IMR-90 (cell line): ENCODE results near the gene PAK5. TPM values are rescaled to one million over a fixed set of nuclear protein-coding genes. Genes with fewer than 3 reads are reported as not detected.

Experiments used
- ATAC-seq: fragments of 200-7000 bp; cut with Tn5 transposase; 2 replicates; pipeline ENCODE4 v1.9.1; 2020; ENCODE audit warnings: low read depth, mild to moderate bottlenecking, moderate library complexity
- Bru-seq: library from RNA; stranded (reverse); fragments of 400-500 nt; gene quantifications from one replicate; lab custom pipeline; 2021; lab: Mats Ljungman, UMichigan
- BruChase-seq, 2 experiments: library from RNA; stranded (reverse); fragments of 400-500 nt; gene quantifications; one replicate each; lab custom pipeline; 2021; lab: Mats Ljungman, UMichigan
- BruUV-seq: library from RNA; stranded (reverse); fragments of 400-500 nt; replicated peaks from 2 replicates; lab custom pipeline; 2021; lab: Mats Ljungman, UMichigan
- CTCF ChIA-PET: fragments of 300-600 bp; formaldehyde crosslinking; extraction: SDS; loops from one replicate; lab custom pipeline; 2021; ENCODE audit warnings: antibody characterized with exemption; lab: Yijun Ruan, JAX
- POLR2A ChIA-PET: fragments of 300-600 bp; sonication (Branson Sonifier 250); formaldehyde crosslinking; loops from one replicate; lab custom pipeline; 2022; ENCODE audit warnings: antibody characterized with exemption; ENCODE audit not compliant: unreplicated experiment; lab: Charles Lee
- DNase-seq: peaks from one replicate; pipeline ENCODE4 v3.0.0; 2013
- H2AFZ ChIP-seq: replicated peaks from 2 replicates; pipeline ENCODE3; 2013; ENCODE audit warnings: low read length, mild to moderate bottlenecking; ENCODE audit not compliant: poor library complexity
- H2AK5ac ChIP-seq: 2 replicates; pipeline ENCODE4 v1.6.1; 2013; ENCODE audit warnings: low read depth, low read length, inconsistent platforms
- H2AK9ac ChIP-seq: replicated peaks from 2 replicates; pipeline ENCODE3; 2013; ENCODE audit warnings: mild to moderate bottlenecking, low read depth, low read length, moderate library complexity; ENCODE audit not compliant: poor library complexity
- H2BK120ac ChIP-seq: 2 replicates; pipeline ENCODE4 v1.6.1; 2013; ENCODE audit warnings: low read depth, low read length, inconsistent platforms
- H2BK15ac ChIP-seq: 3 replicates; pipeline ENCODE4 v1.6.1; 2013; ENCODE audit warnings: low read depth, low read length, inconsistent platforms
- H2BK20ac ChIP-seq: 2 replicates; pipeline ENCODE4 v1.6.1; 2013; ENCODE audit warnings: low read depth, mild to moderate bottlenecking, inconsistent platforms, low read length, moderate library complexity
- H2BK5ac ChIP-seq: 2 replicates; pipeline ENCODE4 v1.6.1; 2013; ENCODE audit warnings: mild to moderate bottlenecking, low read depth, low read length, inconsistent platforms; ENCODE audit not compliant: poor library complexity, severe bottlenecking
- H3K14ac ChIP-seq: replicated peaks from 2 replicates; pipeline ENCODE4 v1.6.1; 2013; ENCODE audit warnings: low read depth, low read length, inconsistent platforms
- H3K18ac ChIP-seq: 2 replicates; pipeline ENCODE4 v1.6.1; 2013; ENCODE audit warnings: low read depth, low read length, control low read depth
- H3K23ac ChIP-seq: 2 replicates; pipeline ENCODE4 v1.6.1; 2013; ENCODE audit warnings: low read depth, low read length, inconsistent platforms
- H3K27ac ChIP-seq: 2 replicates; pipeline ENCODE4 v1.5.1; 2013; ENCODE audit warnings: mild to moderate bottlenecking, control low read depth, low read length; ENCODE audit not compliant: insufficient read depth
- H3K27me3 ChIP-seq: 2 replicates; pipeline ENCODE4 v1.6.1; 2013; ENCODE audit warnings: low read length; ENCODE audit not compliant: control insufficient read depth, insufficient read depth
- H3K36me3 ChIP-seq: 2 replicates; pipeline ENCODE4 v1.6.1; 2013; ENCODE audit warnings: low read length, mixed read lengths; ENCODE audit not compliant: control insufficient read depth, insufficient read depth
- H3K4ac ChIP-seq: 2 replicates; pipeline ENCODE4 v1.6.1; 2013; ENCODE audit warnings: low read depth, low read length, inconsistent platforms
- H3K4me1 ChIP-seq: 2 replicates; pipeline ENCODE4 v1.6.1; 2013; ENCODE audit warnings: low read length, mixed read lengths; ENCODE audit not compliant: control insufficient read depth, insufficient read depth
- H3K4me2 ChIP-seq: 2 replicates; pipeline ENCODE4 v1.6.1; 2013; ENCODE audit warnings: low read depth, mild to moderate bottlenecking, control low read depth, low read length, moderate library complexity
- H3K4me3 ChIP-seq: 2 replicates; pipeline ENCODE4 v1.5.1; 2013; ENCODE audit warnings: low read depth, mild to moderate bottlenecking, control low read depth, low read length, moderate library complexity; ENCODE audit not compliant: insufficient read depth
- H3K56ac ChIP-seq: 2 replicates; pipeline ENCODE4 v1.6.1; 2013; ENCODE audit warnings: low read length, inconsistent platforms; ENCODE audit not compliant: insufficient read depth; ENCODE audit errors: extremely low read depth
- H3K79me1 ChIP-seq, 2 experiments: 2 replicates each; pipeline ENCODE4 v1.6.1; 2013; ENCODE audit warnings: low read length in 2 of 2, inconsistent platforms in 1 of 2, low read depth in 1 of 2
- H3K9ac ChIP-seq: 2 replicates; pipeline ENCODE4 v1.6.1; 2013; ENCODE audit warnings: low read depth, low read length, control low read depth
- H3K9me1 ChIP-seq: 2 replicates; pipeline ENCODE4 v1.6.1; 2013; ENCODE audit warnings: low read length, inconsistent platforms; ENCODE audit not compliant: insufficient read depth
- H3K9me3 ChIP-seq: 2 replicates; pipeline ENCODE4 v1.6.1; 2013; ENCODE audit warnings: low read length; ENCODE audit not compliant: control insufficient read depth, insufficient read depth
- H4K20me1 ChIP-seq: 2 replicates; pipeline ENCODE4 v1.6.1; 2013; ENCODE audit warnings: low read length, inconsistent platforms; ENCODE audit not compliant: insufficient read depth
- H4K5ac ChIP-seq: 2 replicates; pipeline ENCODE4 v1.6.1; 2013; ENCODE audit warnings: mild to moderate bottlenecking, low read depth, low read length, control low read depth
- H4K8ac ChIP-seq, 2 experiments: 2 replicates each; pipeline ENCODE4 v1.6.1; 2013; ENCODE audit warnings: low read depth in 2 of 2, low read length in 2 of 2, control low read depth in 1 of 2, inconsistent platforms in 1 of 2
- H4K91ac ChIP-seq: 2 replicates; pipeline ENCODE4 v1.6.1; 2013; ENCODE audit warnings: low read depth, low read length, inconsistent platforms; ENCODE audit not compliant: insufficient read depth
- BHLHE40 ChIP-seq: fragments of 150-350 bp; IDR thresholded peaks from 2 replicates; pipeline ENCODE4 v1.6.1; 2016; ENCODE audit warnings: mild to moderate bottlenecking, low read depth, low read length
- FOS ChIP-seq: fragments of 150-350 bp; IDR thresholded peaks from 2 replicates; pipeline ENCODE4 v1.6.1; 2016; ENCODE audit warnings: low read depth, low read length
- MAFK ChIP-seq: IDR thresholded peaks from 2 replicates; pipeline ENCODE4 v1.6.1; 2012; ENCODE audit warnings: low read depth, low read length, improper control_type of control experiment
- MAZ ChIP-seq: IDR thresholded peaks from 2 replicates; pipeline ENCODE4 v1.6.1; 2012; ENCODE audit warnings: low read depth, mild to moderate bottlenecking, low read length, improper control_type of control experiment, moderate library complexity, borderline replicate concordance
- MXI1 ChIP-seq: IDR thresholded peaks from 2 replicates; pipeline ENCODE4 v1.6.1; 2012; ENCODE audit warnings: low read depth, mild to moderate bottlenecking, low read length, moderate library complexity, borderline replicate concordance
- RAD21 ChIP-seq: IDR thresholded peaks from 2 replicates; pipeline ENCODE4 v1.6.1; 2012; ENCODE audit warnings: low read length, improper control_type of control experiment
- RCOR1 ChIP-seq: IDR thresholded peaks from 2 replicates; pipeline ENCODE4 v1.6.1; 2012; ENCODE audit warnings: mild to moderate bottlenecking, low read length, improper control_type of control experiment; ENCODE audit not compliant: insufficient replicate concordance
- RFX5 ChIP-seq: IDR thresholded peaks from 2 replicates; pipeline ENCODE4 v1.8.0; 2012; ENCODE audit warnings: low read depth, mild to moderate bottlenecking, low read length, moderate library complexity
- WGBS, 2 experiments: methylation state at CpG; one replicate each; pipeline versions ENCODE4 v1.1.5 to v1.1.7; 2013; ENCODE audit warnings: missing lambda C conversion rate in 2 of 2; ENCODE audit not compliant: insufficient read length in 1 of 2; ENCODE audit errors: extremely low coverage in 2 of 2; 5-methylcytosine and 5-hydroxymethylcytosine counted together
- dilution Hi-C: fragments of 300-500 bp; cut with HindIII; formaldehyde crosslinking; loops from one replicate; pipeline ENCODE4 v1.14.3; 2018; ENCODE audit warnings: low sequenced_read_pairs; ENCODE audit not compliant: unreplicated experiment
- in situ Hi-C: fragments of 300-500 bp; cut with MboI; formaldehyde crosslinking; loops from 3 replicates; pipeline ENCODE4 v1.14.3; 2019; ENCODE audit warnings: low sequenced_read_pairs, inconsistent platforms, mixed read lengths
- intact Hi-C: fragments of 100-400 bp; cut with micrococcal nuclease; formaldehyde crosslinking; loops from 2 replicates; pipeline ENCODE4 v1.10.0; 2022
- long read RNA-seq: library from polyadenylated mRNA; unstranded; transcript quantifications from one replicate; pipeline ENCODE4 v2.0.0, GENCODE V29; 2021; ENCODE audit not compliant: unreplicated experiment
- polyA plus RNA-seq, 3 experiments: library from polyadenylated mRNA; depleted of rRNA; stranded (reverse); fragments of >200 nt; gene quantifications; 2 replicates each; pipeline ENCODE4 v1.2.3, GENCODE V29; 2012; ENCODE audit warnings: low replicate concordance in 1 of 3
- total RNA-seq: library from RNA; depleted of rRNA; stranded (reverse); fragments of >200 nt; gene quantifications from 2 replicates; pipeline ENCODE4 v1.2.3, GENCODE V29; 2012; rRNA removed
- TF ChIP-seq, protein P1 (sequence below): fragments of 150-350 bp; IDR thresholded peaks from 2 replicates; pipeline ENCODE4 v1.6.1; 2017; ENCODE audit warnings: mild to moderate bottlenecking, antibody characterized with exemption, low read length, low read depth
- TF ChIP-seq, protein P2 (sequence below): conservative IDR thresholded peaks from 2 replicates; pipeline ENCODE4 v1.5.1; 2012; ENCODE audit warnings: mild to moderate bottlenecking, low read depth, low read length, improper control_type of control experiment

PAK5 gene
- total RNA-seq, result not detected in 2 replicates
- polyA plus RNA-seq (2012; rRNA removed), result not detected in 2 replicates
- polyA plus RNA-seq (2012; cell fraction: cytosol; rRNA removed), result not detected in 2 replicates
- not detected in 2 replicates for polyA plus RNA-seq (2012; cell fraction: nucleus; rRNA removed; ENCODE audit: low replicate concordance)
- Bru-seq, nascent RNA, result percentile 2 among the genes with signal in this experiment
- percentile 1 among the genes with signal in this experiment for BruChase-seq, experiment 1, labeled RNA remaining after a 6-hour chase
- percentile 0 among the genes with signal in this experiment for BruChase-seq, experiment 2, labeled RNA remaining after a 2-hour chase
- long read RNA-seq, result 0 reads

DNA sequence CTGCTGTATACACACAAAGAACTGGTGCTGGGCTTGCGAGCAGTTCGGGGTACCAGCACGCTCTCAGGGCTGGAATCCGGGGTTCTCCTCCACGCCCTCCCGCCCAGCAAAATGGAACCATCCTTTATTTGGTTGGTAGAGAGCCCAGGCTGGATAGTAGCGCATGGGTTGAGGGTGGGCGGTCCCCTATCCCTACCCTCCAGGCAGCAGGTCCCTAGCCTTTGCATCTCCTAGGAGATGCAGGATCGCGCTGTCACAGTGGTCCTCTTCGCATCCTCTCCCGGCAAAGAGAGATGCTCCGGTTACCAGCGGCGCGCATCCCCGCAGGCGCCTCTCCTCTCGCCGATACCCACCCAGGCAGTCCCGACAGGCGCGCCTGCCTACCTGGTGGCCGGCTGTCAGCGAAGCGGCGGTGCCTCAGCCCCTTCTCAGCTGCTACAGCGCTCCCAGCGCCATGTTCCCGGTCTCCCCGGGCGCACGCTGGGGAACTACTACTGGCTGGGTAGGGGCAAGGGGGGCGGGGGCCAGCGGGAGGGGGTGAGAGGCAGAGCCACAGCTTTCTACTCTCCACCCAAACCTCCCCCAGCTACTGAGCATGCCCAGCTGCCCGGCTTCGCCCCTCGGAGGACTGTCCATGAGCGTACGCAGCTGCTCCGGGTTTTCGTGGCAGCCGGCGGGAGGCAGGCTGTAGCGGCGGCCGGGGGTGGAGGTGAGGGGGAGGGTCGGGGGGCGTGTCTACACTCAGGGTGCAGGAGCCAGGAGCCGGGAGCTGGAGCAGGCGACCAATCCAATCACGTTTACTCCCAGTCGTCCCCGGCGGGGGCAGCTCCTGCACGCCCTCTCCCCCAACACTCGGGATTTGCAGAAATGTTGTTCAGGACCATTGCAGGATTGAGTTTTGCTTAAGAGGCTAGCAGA, at the start of gene PAK5:
TSS of gene PAK5 (minus strand) at position 699 of the 918 bp plus-strand sequence. CDS start 194,748 bp downstream, outside the sequence.
- peak within 1 kb of the TSS; percentile 37 for H2AK9ac ChIP-seq
- no peak within 1 kb of the TSS for H2BK15ac ChIP-seq
- dilution Hi-C loops, result no loop called here
- peak; percentile 15 for DNase-seq
- WGBS, 2 experiments, result 3% methylated on average over 6 of the region's 57 CpGs; no CpG with 5 or more reads in 1 of the 2 experiments
- H3K56ac ChIP-seq, result no peak within 1 kb of the TSS
- no peaks in the 10 kb centered on the region for H4K20me1 ChIP-seq
- CTCF ChIA-PET, result no interaction called here
- H3K23ac ChIP-seq, result no peak within 1 kb of the TSS
- TF ChIP-seq FOS, result no peak
- no peak for TF ChIP-seq RCOR1
- TF ChIP-seq MXI1, result no peak
- TF ChIP-seq, protein P1, sequence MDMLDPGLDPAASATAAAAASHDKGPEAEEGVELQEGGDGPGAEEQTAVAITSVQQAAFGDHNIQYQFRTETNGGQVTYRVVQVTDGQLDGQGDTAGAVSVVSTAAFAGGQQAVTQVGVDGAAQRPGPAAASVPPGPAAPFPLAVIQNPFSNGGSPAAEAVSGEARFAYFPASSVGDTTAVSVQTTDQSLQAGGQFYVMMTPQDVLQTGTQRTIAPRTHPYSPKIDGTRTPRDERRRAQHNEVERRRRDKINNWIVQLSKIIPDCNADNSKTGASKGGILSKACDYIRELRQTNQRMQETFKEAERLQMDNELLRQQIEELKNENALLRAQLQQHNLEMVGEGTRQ, result no peak
- TF ChIP-seq MAFK, result no peak
- TF ChIP-seq RAD21, result no peak
- TF ChIP-seq BHLHE40, result no peak
- no peak for TF ChIP-seq MAZ
- TF ChIP-seq, protein P2, sequence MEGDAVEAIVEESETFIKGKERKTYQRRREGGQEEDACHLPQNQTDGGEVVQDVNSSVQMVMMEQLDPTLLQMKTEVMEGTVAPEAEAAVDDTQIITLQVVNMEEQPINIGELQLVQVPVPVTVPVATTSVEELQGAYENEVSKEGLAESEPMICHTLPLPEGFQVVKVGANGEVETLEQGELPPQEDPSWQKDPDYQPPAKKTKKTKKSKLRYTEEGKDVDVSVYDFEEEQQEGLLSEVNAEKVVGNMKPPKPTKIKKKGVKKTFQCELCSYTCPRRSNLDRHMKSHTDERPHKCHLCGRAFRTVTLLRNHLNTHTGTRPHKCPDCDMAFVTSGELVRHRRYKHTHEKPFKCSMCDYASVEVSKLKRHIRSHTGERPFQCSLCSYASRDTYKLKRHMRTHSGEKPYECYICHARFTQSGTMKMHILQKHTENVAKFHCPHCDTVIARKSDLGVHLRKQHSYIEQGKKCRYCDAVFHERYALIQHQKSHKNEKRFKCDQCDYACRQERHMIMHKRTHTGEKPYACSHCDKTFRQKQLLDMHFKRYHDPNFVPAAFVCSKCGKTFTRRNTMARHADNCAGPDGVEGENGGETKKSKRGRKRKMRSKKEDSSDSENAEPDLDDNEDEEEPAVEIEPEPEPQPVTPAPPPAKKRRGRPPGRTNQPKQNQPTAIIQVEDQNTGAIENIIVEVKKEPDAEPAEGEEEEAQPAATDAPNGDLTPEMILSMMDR, result no peak
- no peak for TF ChIP-seq RFX5
- no TSS peak for BruUV-seq
- no peaks in the 10 kb centered on the region for H3K79me1 ChIP-seq
- peaks cover 13% of the 10 kb centered on the region for H3K27me3 ChIP-seq
- no peak within 1 kb of the TSS for H2BK120ac ChIP-seq
- H4K91ac ChIP-seq, result no peak within 1 kb of the TSS
- H3K4me2 ChIP-seq, result peak within 1 kb of the TSS; percentile 64; the same call in 1 of the 2 replicates
- H3K9me3 ChIP-seq, result no peaks in the 10 kb centered on the region
- no peak within 1 kb of the TSS for H2BK5ac ChIP-seq
- peak within 1 kb of the TSS; percentile 40 for H3K4me3 ChIP-seq
- no peak within 1 kb of the TSS for H3K14ac ChIP-seq
- in situ Hi-C loops, result no loop called here
- H2BK20ac ChIP-seq, result no peak within 1 kb of the TSS
- intact Hi-C loops, result no loop called here
- peak within 1 kb of the TSS; percentile 78 for H2AFZ ChIP-seq
- H3K4ac ChIP-seq, result no peak within 1 kb of the TSS
- H4K5ac ChIP-seq, result no peak within 1 kb of the TSS
- H3K36me3 ChIP-seq, result no peaks in the 10 kb centered on the region
- no peak within 1 kb of the TSS for H3K18ac ChIP-seq
- H3K4me1 ChIP-seq, result no peaks in the 10 kb centered on the region
- peak; percentile 85 for ATAC-seq
- no peak within 1 kb of the TSS for H3K9ac ChIP-seq
- POLR2A ChIA-PET, result no interaction called here
- no peak within 1 kb of the TSS for H2AK5ac ChIP-seq
- no peaks in the 10 kb centered on the region for H3K9me1 ChIP-seq
- H4K8ac ChIP-seq, result no peak within 1 kb of the TSS
- H3K27ac ChIP-seq, result no peak within 1 kb of the TSS
